ENCODE results near the gene NOP14.
"Not testable (repeated sequence)": the region's sequence is repeated elsewhere in the genome, so short reads cannot be mapped to it uniquely, and the experiment has no call there.

Gene NOP14

GRCh38 chr4:2955186-2956044 lies 7.8 kb downstream of the NOP14 start:
- H3K4me3 ChIP-seq (ENCODE audit: low read length); H3K4me1 ChIP-seq (ENCODE audit: control insufficient read depth, insufficient read depth, low read length); H3K27ac ChIP-seq (ENCODE audit: low read depth, low read length); H3K9ac ChIP-seq (ENCODE audit: low read length); H3K27me3 ChIP-seq (ENCODE audit: control insufficient read depth, insufficient read depth, low read length): not testable (repeated sequence)
- H3K36me3 ChIP-seq (ENCODE audit: control insufficient read depth, insufficient read depth, low read length) = peaks cover 34% of the 10 kb centered on the region

GRCh38 chr4:2954358-2955185 lies 8.6 kb downstream of the NOP14 start:
- no peaks in the 10 kb centered on the region for H3K27me3 ChIP-seq (ENCODE audit: control insufficient read depth, insufficient read depth, low read length)
- no peak overlapping the region for H3K9ac ChIP-seq (ENCODE audit: low read length)
- H3K36me3 ChIP-seq (ENCODE audit: control insufficient read depth, insufficient read depth, low read length) = peaks cover 42% of the 10 kb centered on the region
- no peak overlapping the region for H3K4me3 ChIP-seq (ENCODE audit: low read length)
- H3K27ac ChIP-seq (ENCODE audit: low read depth, low read length) = no peak overlapping the region
- no peaks in the 10 kb centered on the region for H3K4me1 ChIP-seq (ENCODE audit: control insufficient read depth, insufficient read depth, low read length)

GRCh38 chr4:2953496-2953895 lies 9.7 kb downstream of the NOP14 start:
- Histone ChIP-seq H3K36me3 (ENCODE audit: control insufficient read depth, insufficient read depth, low read length) (peaks cover 51% of the 10 kb centered on the region), H3K4me1 (ENCODE audit: control insufficient read depth, insufficient read depth, low read length) (no peaks in the 10 kb centered on the region), H3K9ac (ENCODE audit: low read length) (no peak overlapping the region), H3K4me3 (ENCODE audit: low read length) (no peak overlapping the region), H3K27ac (ENCODE audit: low read depth, low read length) (no peak overlapping the region), H3K27me3 (ENCODE audit: control insufficient read depth, insufficient read depth, low read length) (no peaks in the 10 kb centered on the region)

- Histone ChIP-seq H3K4me1 (ENCODE audit: control insufficient read depth, insufficient read depth, low read length) (no peaks in the 10 kb centered on the region), H3K27ac (ENCODE audit: low read depth, low read length) (no peak overlapping the region), H3K27me3 (ENCODE audit: control insufficient read depth, insufficient read depth, low read length) (no peaks in the 10 kb centered on the region), H3K4me3 (ENCODE audit: low read length) (no peak overlapping the region), H3K9ac (ENCODE audit: low read length) (no peak overlapping the region), H3K36me3 (ENCODE audit: control insufficient read depth, insufficient read depth, low read length) (peaks cover 64% of the 10 kb centered on the region)
Observed at GRCh38 chr4:2950221-2950989, 12.8 kb downstream of the NOP14 start.

GRCh38 chr4:2949782-2950125 lies 13.5 kb downstream of the NOP14 start:
- H3K9ac ChIP-seq (ENCODE audit: low read length) = no peak overlapping the region
- H3K27ac ChIP-seq (ENCODE audit: low read depth, low read length) = no peak overlapping the region
- H3K4me3 ChIP-seq (ENCODE audit: low read length) = no peak overlapping the region
- no peaks in the 10 kb centered on the region for H3K4me1 ChIP-seq (ENCODE audit: control insufficient read depth, insufficient read depth, low read length)
- H3K36me3 ChIP-seq (ENCODE audit: control insufficient read depth, insufficient read depth, low read length) = peaks cover 69% of the 10 kb centered on the region
- H3K27me3 ChIP-seq (ENCODE audit: control insufficient read depth, insufficient read depth, low read length) = no peaks in the 10 kb centered on the region

GRCh38 chr4:2948895-2949781 lies 14.1 kb downstream of the NOP14 start:
- peaks cover 72% of the 10 kb centered on the region for H3K36me3 ChIP-seq (ENCODE audit: control insufficient read depth, insufficient read depth, low read length)
- no peak overlapping the region for H3K27ac ChIP-seq (ENCODE audit: low read depth, low read length)
- H3K4me1 ChIP-seq (ENCODE audit: control insufficient read depth, insufficient read depth, low read length) = no peaks in the 10 kb centered on the region
- no peak overlapping the region for H3K9ac ChIP-seq (ENCODE audit: low read length)
- H3K4me3 ChIP-seq (ENCODE audit: low read length) = no peak overlapping the region
- no peaks in the 10 kb centered on the region for H3K27me3 ChIP-seq (ENCODE audit: control insufficient read depth, insufficient read depth, low read length)

- H3K36me3 ChIP-seq (ENCODE audit: control insufficient read depth, insufficient read depth, low read length) = peaks cover 66% of the 10 kb centered on the region
- H3K9ac ChIP-seq (ENCODE audit: low read length) = no peak overlapping the region
- no peak overlapping the region for H3K27ac ChIP-seq (ENCODE audit: low read depth, low read length)
- H3K4me1 ChIP-seq (ENCODE audit: control insufficient read depth, insufficient read depth, low read length) = no peaks in the 10 kb centered on the region
- H3K27me3 ChIP-seq (ENCODE audit: control insufficient read depth, insufficient read depth, low read length) = no peaks in the 10 kb centered on the region
- no peak overlapping the region for H3K4me3 ChIP-seq (ENCODE audit: low read length)
Observed at GRCh38 chr4:2947926-2948325, 15.3 kb downstream of the NOP14 start.

- Histone ChIP-seq H3K27me3 (ENCODE audit: control insufficient read depth, insufficient read depth, low read length) (no peaks in the 10 kb centered on the region), H3K36me3 (ENCODE audit: control insufficient read depth, insufficient read depth, low read length) (peaks cover 62% of the 10 kb centered on the region), H3K9ac (ENCODE audit: low read length) (no peak overlapping the region), H3K4me1 (ENCODE audit: control insufficient read depth, insufficient read depth, low read length) (no peaks in the 10 kb centered on the region), H3K27ac (ENCODE audit: low read depth, low read length) (no peak overlapping the region), H3K4me3 (ENCODE audit: low read length) (no peak overlapping the region)
Observed at GRCh38 chr4:2946812-2947600, 16.2 kb downstream of the NOP14 start.

- H3K36me3 ChIP-seq (ENCODE audit: control insufficient read depth, insufficient read depth, low read length) = peaks cover 60% of the 10 kb centered on the region
- H3K27me3 ChIP-seq (ENCODE audit: control insufficient read depth, insufficient read depth, low read length); H3K9ac ChIP-seq (ENCODE audit: low read length); H3K27ac ChIP-seq (ENCODE audit: low read depth, low read length); H3K4me3 ChIP-seq (ENCODE audit: low read length); H3K4me1 ChIP-seq (ENCODE audit: control insufficient read depth, insufficient read depth, low read length): not testable (repeated sequence)
Observed at GRCh38 chr4:2945619-2946604, 17.3 kb downstream of the NOP14 start.

GRCh38 chr4:2944586-2945526 lies 18.4 kb downstream of the NOP14 start:
- no peak overlapping the region for H3K27ac ChIP-seq (ENCODE audit: low read depth, low read length)
- H3K36me3 ChIP-seq (ENCODE audit: control insufficient read depth, insufficient read depth, low read length) = peaks cover 62% of the 10 kb centered on the region
- no peak overlapping the region for H3K9ac ChIP-seq (ENCODE audit: low read length)
- H3K4me1 ChIP-seq (ENCODE audit: control insufficient read depth, insufficient read depth, low read length) = no peaks in the 10 kb centered on the region
- no peak overlapping the region for H3K4me3 ChIP-seq (ENCODE audit: low read length)
- H3K27me3 ChIP-seq (ENCODE audit: control insufficient read depth, insufficient read depth, low read length) = no peaks in the 10 kb centered on the region

Data from rectal smooth muscle tissue (tissue), 1 donor.